GM19099 (cell line): ENCODE measurements around the gene PTPRN2.

ENCODE experiments used
- POLR2A ChIP-seq: IDR thresholded peaks from 3 replicates; pipeline ENCODE4 v1.6.1; 2011; ENCODE audit warnings: low read depth; ENCODE audit not compliant: insufficient read length; ENCODE audit errors: extremely low read depth

The PTPRN2 gene

GRCh38 chr7:157876469-157877285 is 710.9 kb downstream of the PTPRN2 start:
- no peak for TF ChIP-seq POLR2A

GRCh38 chr7:157875230-157876179 is 712.1 kb downstream of the PTPRN2 start:
- no peak for TF ChIP-seq POLR2A

- no peak for TF ChIP-seq POLR2A
Observed at GRCh38 chr7:157874870-157875229, 712.8 kb downstream of the PTPRN2 start.

GRCh38 chr7:157874208-157874816 is 713.3 kb downstream of the PTPRN2 start:
- no peak for TF ChIP-seq POLR2A

GRCh38 chr7:157873664-157874063 is 714.0 kb downstream of the PTPRN2 start:
- TF ChIP-seq POLR2A, result no peak

- TF ChIP-seq POLR2A, result no peak
Observed at GRCh38 chr7:157873181-157873580, 714.4 kb downstream of the PTPRN2 start.

GRCh38 chr7:157872447-157872846 is 715.2 kb downstream of the PTPRN2 start:
- TF ChIP-seq POLR2A, result no peak

- no peak for TF ChIP-seq POLR2A
Observed at GRCh38 chr7:157871681-157872080, 715.9 kb downstream of the PTPRN2 start.

GRCh38 chr7:157870644-157871290 is 716.9 kb downstream of the PTPRN2 start:
- TF ChIP-seq POLR2A, result no peak

GRCh38 chr7:157869793-157870192 is 717.8 kb downstream of the PTPRN2 start:
- TF ChIP-seq POLR2A, result no peak

- TF ChIP-seq POLR2A, result no peak
Observed at GRCh38 chr7:157867685-157868305, 719.8 kb downstream of the PTPRN2 start.

GRCh38 chr7:157866336-157866924 is 721.2 kb downstream of the PTPRN2 start:
- no peak for TF ChIP-seq POLR2A

GRCh38 chr7:157865351-157866165 is 722.1 kb downstream of the PTPRN2 start:
- TF ChIP-seq POLR2A, result no peak

GRCh38 chr7:157864911-157865310 is 722.7 kb downstream of the PTPRN2 start:
- TF ChIP-seq POLR2A, result no peak
